IMR-90 (cell line): ENCODE results near the gene CEL. TPM values are rescaled to one million over a fixed set of nuclear protein-coding genes. Genes with fewer than 3 reads are reported as not detected.

ENCODE experiments used
- ATAC-seq: fragments of 200-7000 bp; cut with Tn5 transposase; 2 replicates; pipeline ENCODE4 v1.9.1; 2020; ENCODE audit warnings: low read depth, mild to moderate bottlenecking, moderate library complexity
- BruUV-seq: library from RNA; stranded (reverse); fragments of 400-500 nt; replicated peaks from 2 replicates; lab custom pipeline; 2021; lab: Mats Ljungman, UMichigan
- CTCF ChIA-PET: fragments of 300-600 bp; formaldehyde crosslinking; extraction: SDS; loops from one replicate; lab custom pipeline; 2021; ENCODE audit warnings: antibody characterized with exemption; lab: Yijun Ruan, JAX
- POLR2A ChIA-PET: fragments of 300-600 bp; sonication (Branson Sonifier 250); formaldehyde crosslinking; loops from one replicate; lab custom pipeline; 2022; ENCODE audit warnings: antibody characterized with exemption; ENCODE audit not compliant: unreplicated experiment; lab: Charles Lee
- DNase-seq: peaks from one replicate; pipeline ENCODE4 v3.0.0; 2013
- H2AFZ ChIP-seq: replicated peaks from 2 replicates; pipeline ENCODE3; 2013; ENCODE audit warnings: low read length, mild to moderate bottlenecking; ENCODE audit not compliant: poor library complexity
- H2AK5ac ChIP-seq: 2 replicates; pipeline ENCODE4 v1.6.1; 2013; ENCODE audit warnings: low read depth, low read length, inconsistent platforms
- H2AK9ac ChIP-seq: replicated peaks from 2 replicates; pipeline ENCODE3; 2013; ENCODE audit warnings: mild to moderate bottlenecking, low read depth, low read length, moderate library complexity; ENCODE audit not compliant: poor library complexity
- H2BK120ac ChIP-seq: 2 replicates; pipeline ENCODE4 v1.6.1; 2013; ENCODE audit warnings: low read depth, low read length, inconsistent platforms
- H2BK15ac ChIP-seq: 3 replicates; pipeline ENCODE4 v1.6.1; 2013; ENCODE audit warnings: low read depth, low read length, inconsistent platforms
- H2BK20ac ChIP-seq: 2 replicates; pipeline ENCODE4 v1.6.1; 2013; ENCODE audit warnings: low read depth, mild to moderate bottlenecking, inconsistent platforms, low read length, moderate library complexity
- H2BK5ac ChIP-seq: 2 replicates; pipeline ENCODE4 v1.6.1; 2013; ENCODE audit warnings: mild to moderate bottlenecking, low read depth, low read length, inconsistent platforms; ENCODE audit not compliant: poor library complexity, severe bottlenecking
- H3K14ac ChIP-seq: replicated peaks from 2 replicates; pipeline ENCODE4 v1.6.1; 2013; ENCODE audit warnings: low read depth, low read length, inconsistent platforms
- H3K18ac ChIP-seq: 2 replicates; pipeline ENCODE4 v1.6.1; 2013; ENCODE audit warnings: low read depth, low read length, control low read depth
- H3K23ac ChIP-seq: 2 replicates; pipeline ENCODE4 v1.6.1; 2013; ENCODE audit warnings: low read depth, low read length, inconsistent platforms
- H3K27ac ChIP-seq: 2 replicates; pipeline ENCODE4 v1.5.1; 2013; ENCODE audit warnings: mild to moderate bottlenecking, control low read depth, low read length; ENCODE audit not compliant: insufficient read depth
- H3K27me3 ChIP-seq: 2 replicates; pipeline ENCODE4 v1.6.1; 2013; ENCODE audit warnings: low read length; ENCODE audit not compliant: control insufficient read depth, insufficient read depth
- H3K36me3 ChIP-seq: 2 replicates; pipeline ENCODE4 v1.6.1; 2013; ENCODE audit warnings: low read length, mixed read lengths; ENCODE audit not compliant: control insufficient read depth, insufficient read depth
- H3K4ac ChIP-seq: 2 replicates; pipeline ENCODE4 v1.6.1; 2013; ENCODE audit warnings: low read depth, low read length, inconsistent platforms
- H3K4me1 ChIP-seq: 2 replicates; pipeline ENCODE4 v1.6.1; 2013; ENCODE audit warnings: low read length, mixed read lengths; ENCODE audit not compliant: control insufficient read depth, insufficient read depth
- H3K4me2 ChIP-seq: 2 replicates; pipeline ENCODE4 v1.6.1; 2013; ENCODE audit warnings: low read depth, mild to moderate bottlenecking, control low read depth, low read length, moderate library complexity
- H3K4me3 ChIP-seq: 2 replicates; pipeline ENCODE4 v1.5.1; 2013; ENCODE audit warnings: low read depth, mild to moderate bottlenecking, control low read depth, low read length, moderate library complexity; ENCODE audit not compliant: insufficient read depth
- H3K56ac ChIP-seq: 2 replicates; pipeline ENCODE4 v1.6.1; 2013; ENCODE audit warnings: low read length, inconsistent platforms; ENCODE audit not compliant: insufficient read depth; ENCODE audit errors: extremely low read depth
- H3K79me1 ChIP-seq, 2 experiments: 2 replicates each; pipeline ENCODE4 v1.6.1; 2013; ENCODE audit warnings: low read length in 2 of 2, inconsistent platforms in 1 of 2, low read depth in 1 of 2
- H3K9ac ChIP-seq: 2 replicates; pipeline ENCODE4 v1.6.1; 2013; ENCODE audit warnings: low read depth, low read length, control low read depth
- H3K9me1 ChIP-seq: 2 replicates; pipeline ENCODE4 v1.6.1; 2013; ENCODE audit warnings: low read length, inconsistent platforms; ENCODE audit not compliant: insufficient read depth
- H3K9me3 ChIP-seq: 2 replicates; pipeline ENCODE4 v1.6.1; 2013; ENCODE audit warnings: low read length; ENCODE audit not compliant: control insufficient read depth, insufficient read depth
- H4K20me1 ChIP-seq: 2 replicates; pipeline ENCODE4 v1.6.1; 2013; ENCODE audit warnings: low read length, inconsistent platforms; ENCODE audit not compliant: insufficient read depth
- H4K5ac ChIP-seq: 2 replicates; pipeline ENCODE4 v1.6.1; 2013; ENCODE audit warnings: mild to moderate bottlenecking, low read depth, low read length, control low read depth
- H4K8ac ChIP-seq, 2 experiments: 2 replicates each; pipeline ENCODE4 v1.6.1; 2013; ENCODE audit warnings: low read depth in 2 of 2, low read length in 2 of 2, control low read depth in 1 of 2, inconsistent platforms in 1 of 2
- H4K91ac ChIP-seq: 2 replicates; pipeline ENCODE4 v1.6.1; 2013; ENCODE audit warnings: low read depth, low read length, inconsistent platforms; ENCODE audit not compliant: insufficient read depth
- BHLHE40 ChIP-seq: fragments of 150-350 bp; IDR thresholded peaks from 2 replicates; pipeline ENCODE4 v1.6.1; 2016; ENCODE audit warnings: mild to moderate bottlenecking, low read depth, low read length
- CEBPB ChIP-seq: IDR thresholded peaks from 2 replicates; pipeline ENCODE4 v1.6.1; 2012; ENCODE audit warnings: low read depth, low read length, improper control_type of control experiment
- CHD1 ChIP-seq: IDR thresholded peaks from 2 replicates; pipeline ENCODE4 v1.6.1; 2012; ENCODE audit warnings: low read depth, low read length, improper control_type of control experiment
- CTCF ChIP-seq: conservative IDR thresholded peaks from 2 replicates; pipeline ENCODE4 v1.5.1; 2012; ENCODE audit warnings: mild to moderate bottlenecking, low read depth, low read length, improper control_type of control experiment
- ELK1 ChIP-seq: fragments of 150-350 bp; IDR thresholded peaks from 2 replicates; pipeline ENCODE4 v1.6.1; 2016; ENCODE audit warnings: low read depth, mild to moderate bottlenecking, low read length, moderate library complexity, borderline replicate concordance
- FOS ChIP-seq: fragments of 150-350 bp; IDR thresholded peaks from 2 replicates; pipeline ENCODE4 v1.6.1; 2016; ENCODE audit warnings: low read depth, low read length
- MAFK ChIP-seq: IDR thresholded peaks from 2 replicates; pipeline ENCODE4 v1.6.1; 2012; ENCODE audit warnings: low read depth, low read length, improper control_type of control experiment
- MAZ ChIP-seq: IDR thresholded peaks from 2 replicates; pipeline ENCODE4 v1.6.1; 2012; ENCODE audit warnings: low read depth, mild to moderate bottlenecking, low read length, improper control_type of control experiment, moderate library complexity, borderline replicate concordance
- MXI1 ChIP-seq: IDR thresholded peaks from 2 replicates; pipeline ENCODE4 v1.6.1; 2012; ENCODE audit warnings: low read depth, mild to moderate bottlenecking, low read length, moderate library complexity, borderline replicate concordance
- NFE2L2 ChIP-seq: fragments of 150-350 bp; IDR thresholded peaks from 2 replicates; pipeline ENCODE4 v1.6.1; 2016; ENCODE audit warnings: low read depth, mild to moderate bottlenecking, low read length
- POLR2A ChIP-seq: IDR thresholded peaks from 2 replicates; pipeline ENCODE4 v1.6.1; 2012; ENCODE audit warnings: mild to moderate bottlenecking, low read depth, low read length
- RAD21 ChIP-seq: IDR thresholded peaks from 2 replicates; pipeline ENCODE4 v1.6.1; 2012; ENCODE audit warnings: low read length, improper control_type of control experiment
- RCOR1 ChIP-seq: IDR thresholded peaks from 2 replicates; pipeline ENCODE4 v1.6.1; 2012; ENCODE audit warnings: mild to moderate bottlenecking, low read length, improper control_type of control experiment; ENCODE audit not compliant: insufficient replicate concordance
- RFX5 ChIP-seq: IDR thresholded peaks from 2 replicates; pipeline ENCODE4 v1.8.0; 2012; ENCODE audit warnings: low read depth, mild to moderate bottlenecking, low read length, moderate library complexity
- SMC3 ChIP-seq: fragments of 150-350 bp; IDR thresholded peaks from 2 replicates; pipeline ENCODE4 v1.6.1; 2016; ENCODE audit warnings: low read depth, mild to moderate bottlenecking, antibody characterized with exemption, low read length, moderate library complexity
- USF2 ChIP-seq: fragments of 150-350 bp; IDR thresholded peaks from 2 replicates; pipeline ENCODE4 v1.6.1; 2017; ENCODE audit warnings: mild to moderate bottlenecking, antibody characterized with exemption, low read length, low read depth
- WGBS, 2 experiments: methylation state at CpG; one replicate each; pipeline versions ENCODE4 v1.1.5 to v1.1.7; 2013; ENCODE audit warnings: missing lambda C conversion rate in 2 of 2; ENCODE audit not compliant: insufficient read length in 1 of 2; ENCODE audit errors: extremely low coverage in 2 of 2; 5-methylcytosine and 5-hydroxymethylcytosine counted together
- dilution Hi-C: fragments of 300-500 bp; cut with HindIII; formaldehyde crosslinking; loops from one replicate; pipeline ENCODE4 v1.14.3; 2018; ENCODE audit warnings: low sequenced_read_pairs; ENCODE audit not compliant: unreplicated experiment
- in situ Hi-C: fragments of 300-500 bp; cut with MboI; formaldehyde crosslinking; loops from 3 replicates; pipeline ENCODE4 v1.14.3; 2019; ENCODE audit warnings: low sequenced_read_pairs, inconsistent platforms, mixed read lengths
- intact Hi-C: fragments of 100-400 bp; cut with micrococcal nuclease; formaldehyde crosslinking; loops from 2 replicates; pipeline ENCODE4 v1.10.0; 2022
- polyA plus RNA-seq, 3 experiments: library from polyadenylated mRNA; depleted of rRNA; stranded (reverse); fragments of >200 nt; gene quantifications; 2 replicates each; pipeline ENCODE4 v1.2.3, GENCODE V29; 2012; ENCODE audit warnings: low replicate concordance in 1 of 3
- total RNA-seq: library from RNA; depleted of rRNA; stranded (reverse); fragments of >200 nt; gene quantifications from 2 replicates; pipeline ENCODE4 v1.2.3, GENCODE V29; 2012

CEL gene
- total and polyA plus RNA-seq, 2 of the 4 experiments (the other 2 are of a cell fraction) = under 0.01 to 0.75 TPM

- peaks cover 3% of the 10 kb centered on the region for H4K20me1 ChIP-seq
- 100% methylated on average over 2 of the region's 24 CpGs; no CpG with 5 or more reads in 1 of the 2 experiments for WGBS, 2 experiments
- no peak overlapping the region for H3K23ac ChIP-seq
- BruUV-seq = no TSS peak
- H4K91ac ChIP-seq = no peak overlapping the region
- ChIA-PET CTCF (no interaction called here), POLR2A (no interaction called here)
- H3K79me1 ChIP-seq = peaks cover 3 to 12% of the 10 kb centered on the region in 2 experiments; a peak in 3 of 4 replicates
- H4K5ac ChIP-seq = no peak overlapping the region
- H2AFZ ChIP-seq = peak overlapping the region; percentile 41
- ATAC-seq (no peak), DNase-seq (no peak)
- H2BK15ac ChIP-seq = no peak overlapping the region
- no peak overlapping the region for H3K9ac ChIP-seq
- no peak overlapping the region for H3K14ac ChIP-seq
- in situ Hi-C loops = no loop called here
- H3K9me3 ChIP-seq = no peaks in the 10 kb centered on the region
- no peaks in the 10 kb centered on the region for H3K9me1 ChIP-seq
- no peak overlapping the region for H2AK5ac ChIP-seq
- H2AK9ac ChIP-seq = peak overlapping the region; percentile 24
- no peaks in the 10 kb centered on the region for H3K27me3 ChIP-seq
- no peak overlapping the region for H3K18ac ChIP-seq
- H3K4me1 ChIP-seq = no peaks in the 10 kb centered on the region; the same call in 1 of the 2 replicates
- dilution Hi-C loops = no loop called here
- no peak overlapping the region for H2BK5ac ChIP-seq
- H3K4ac ChIP-seq = no peak overlapping the region
- H3K56ac ChIP-seq = no peak overlapping the region
- H3K27ac ChIP-seq = no peak overlapping the region
- TF ChIP-seq ELK1 (no peak), POLR2A (no peak), RFX5 (no peak), FOS (no peak), CTCF (no peak), USF2 (no peak), MXI1 (no peak), BHLHE40 (no peak), RAD21 (no peak), MAZ (no peak), CHD1 (no peak), MAFK (no peak), NFE2L2 (no peak), SMC3 (no peak), CEBPB (no peak), RCOR1 (no peak)
- no peak overlapping the region for H2BK120ac ChIP-seq
- H2BK20ac ChIP-seq = no peak overlapping the region
- peaks cover 65% of the 10 kb centered on the region for H3K36me3 ChIP-seq
- no peak overlapping the region for H3K4me3 ChIP-seq
- H4K8ac ChIP-seq = no peak overlapping the region
- intact Hi-C loops = no loop called here
- H3K4me2 ChIP-seq = no peak overlapping the region
Measured at GRCh38 chr9:133054194-133054890, 7.4 kb upstream of the CEL start.
